Stromal cell of bone marrow (primary cell): Measurements from ENCODE around the gene SYNGR1.

ENCODE experiments used
- DNase-seq: peaks from one replicate; pipeline ENCODE4 v3.0.0-alpha.2; 2012; ENCODE audit warnings: low read depth

Gene SYNGR1

DNA sequence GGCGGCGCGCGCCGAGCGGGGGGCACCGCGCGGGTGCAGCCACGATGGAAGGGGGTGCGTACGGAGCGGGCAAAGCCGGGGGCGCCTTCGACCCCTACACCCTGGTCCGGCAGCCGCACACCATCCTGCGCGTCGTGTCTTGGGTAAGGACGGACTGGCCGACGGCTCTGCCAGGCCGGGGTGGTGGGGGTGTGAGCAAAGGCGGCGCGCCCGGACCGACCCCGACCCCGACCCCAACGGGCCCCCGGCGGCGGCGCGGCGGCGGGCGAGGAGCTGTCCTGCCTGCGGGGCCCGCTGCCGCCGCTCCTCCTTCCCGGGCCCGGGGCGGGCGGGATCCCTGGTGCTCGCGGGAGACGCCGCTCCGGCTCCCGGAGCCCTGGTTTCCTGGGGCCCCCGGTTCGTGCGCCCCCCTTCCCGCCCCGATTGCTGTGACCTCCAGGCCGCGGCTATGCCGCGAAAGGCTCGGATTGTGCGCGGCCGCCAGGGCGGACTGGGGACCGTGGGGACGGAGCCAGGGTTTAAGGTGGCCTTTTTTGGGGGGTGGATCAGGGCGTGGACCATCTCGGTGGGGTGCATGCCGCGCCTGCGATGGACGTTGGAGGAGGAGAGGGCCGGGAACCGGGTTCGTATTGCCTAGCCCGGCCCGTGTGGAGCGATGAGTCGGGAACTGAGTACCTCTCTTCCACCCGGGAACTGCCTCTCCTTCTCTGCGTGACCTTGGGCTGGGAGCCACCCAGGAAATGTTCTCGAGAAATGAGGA, at the start of gene SYNGR1:
Gene SYNGR1 (plus strand): TSS at position 25 of the 760 bp plus-strand sequence. CDS start 20 bp downstream, at position 45.
- no peak for DNase-seq

GRCh38 chr22:39300186-39300830, 49.5 kb upstream of the SYNGR1 start:
- no peak for DNase-seq

GRCh38 chr22:39301108-39301507, 48.7 kb upstream of the SYNGR1 start:
- DNase-seq, result no peak

DNA sequence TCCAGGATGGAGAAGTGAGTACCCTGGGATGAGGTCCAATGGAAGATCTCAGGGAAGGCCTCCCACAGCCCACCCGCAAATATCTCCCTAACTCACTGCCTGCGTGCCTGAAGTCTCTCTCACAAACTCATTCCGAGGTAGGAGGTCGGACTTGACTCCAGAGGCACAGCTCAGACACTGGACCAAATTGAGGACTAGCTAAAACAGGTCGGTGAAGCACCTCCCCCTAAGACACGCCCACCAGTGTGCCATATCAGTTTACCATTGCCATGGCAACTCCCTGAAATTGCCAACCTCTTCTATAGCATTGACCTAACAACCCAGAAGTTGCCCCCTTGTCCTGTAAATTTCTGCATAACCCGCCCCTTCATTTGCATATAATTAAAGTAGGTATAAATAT, 47.9 kb upstream of the SYNGR1 start:
- no peak for DNase-seq

DNA sequence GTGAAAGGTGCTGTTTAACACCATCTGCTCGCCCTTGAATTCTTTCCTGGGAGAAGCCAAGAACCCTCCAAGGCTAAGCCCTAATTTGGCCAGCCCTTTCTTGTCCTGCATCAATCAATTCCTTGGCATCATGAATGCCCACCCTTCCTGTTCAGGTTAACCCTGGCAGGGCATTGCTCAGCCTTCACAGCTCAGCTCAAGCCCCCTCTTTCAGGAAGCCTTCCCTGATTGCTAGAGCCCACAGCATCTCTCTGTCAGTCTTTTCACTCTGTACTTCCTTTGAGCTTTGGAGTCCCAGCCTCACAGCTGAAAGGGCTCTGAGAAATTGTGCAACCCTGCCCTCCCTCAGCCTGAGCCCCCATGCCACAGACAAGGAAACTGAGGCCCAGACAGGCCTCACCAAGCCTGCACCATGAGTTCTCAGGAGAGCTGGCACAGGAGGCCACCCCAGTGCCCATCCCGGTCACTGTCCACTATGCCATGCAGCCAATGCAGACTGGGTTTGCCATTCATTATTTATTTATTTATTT, 47.3 kb upstream of the SYNGR1 start:
- no peak for DNase-seq

GRCh38 chr22:39303358-39303757, 46.4 kb upstream of the SYNGR1 start:
- DNase-seq, result no peak

DNA sequence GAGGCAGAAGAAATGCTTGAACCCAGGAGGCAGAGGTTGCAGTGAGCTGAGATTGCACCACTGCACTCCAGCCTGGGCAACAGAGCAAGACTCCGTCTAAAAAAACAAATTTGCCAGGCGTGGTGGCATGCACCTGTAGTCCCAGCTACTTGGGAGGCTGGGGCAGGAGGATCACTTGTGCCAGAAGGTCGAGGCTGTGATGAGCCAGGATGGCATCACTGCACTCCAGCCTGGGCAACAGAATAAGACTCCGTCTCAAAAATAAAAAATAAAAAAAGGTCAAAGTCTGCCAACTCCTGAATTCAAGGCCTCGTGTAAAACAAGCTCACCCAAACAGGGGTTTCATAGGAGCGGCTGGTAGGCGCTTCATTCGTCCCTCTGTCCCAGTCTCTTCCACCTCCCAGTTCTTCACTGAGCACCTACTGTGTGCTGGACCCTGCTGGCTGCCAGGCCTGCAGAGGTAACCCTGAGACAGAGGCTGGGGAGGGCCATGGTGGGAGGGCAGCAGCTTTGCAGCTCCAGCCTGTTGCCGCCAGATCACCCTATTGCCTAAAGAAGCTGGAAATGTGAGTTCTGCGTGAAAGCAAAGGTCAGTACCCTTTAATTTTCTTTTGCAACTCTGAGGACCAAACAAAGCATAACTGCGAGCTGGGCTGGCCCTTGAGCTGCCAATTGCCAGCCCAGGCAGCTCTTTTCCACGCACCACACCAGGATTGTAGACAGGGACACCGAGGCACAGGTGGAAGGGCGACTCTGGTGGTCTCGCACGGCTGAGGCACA, 45.7 kb upstream of the SYNGR1 start:
- DNase-seq, result no peak

GRCh38 chr22:39306456-39307361, 43.1 kb upstream of the SYNGR1 start:
- no peak for DNase-seq

DNA sequence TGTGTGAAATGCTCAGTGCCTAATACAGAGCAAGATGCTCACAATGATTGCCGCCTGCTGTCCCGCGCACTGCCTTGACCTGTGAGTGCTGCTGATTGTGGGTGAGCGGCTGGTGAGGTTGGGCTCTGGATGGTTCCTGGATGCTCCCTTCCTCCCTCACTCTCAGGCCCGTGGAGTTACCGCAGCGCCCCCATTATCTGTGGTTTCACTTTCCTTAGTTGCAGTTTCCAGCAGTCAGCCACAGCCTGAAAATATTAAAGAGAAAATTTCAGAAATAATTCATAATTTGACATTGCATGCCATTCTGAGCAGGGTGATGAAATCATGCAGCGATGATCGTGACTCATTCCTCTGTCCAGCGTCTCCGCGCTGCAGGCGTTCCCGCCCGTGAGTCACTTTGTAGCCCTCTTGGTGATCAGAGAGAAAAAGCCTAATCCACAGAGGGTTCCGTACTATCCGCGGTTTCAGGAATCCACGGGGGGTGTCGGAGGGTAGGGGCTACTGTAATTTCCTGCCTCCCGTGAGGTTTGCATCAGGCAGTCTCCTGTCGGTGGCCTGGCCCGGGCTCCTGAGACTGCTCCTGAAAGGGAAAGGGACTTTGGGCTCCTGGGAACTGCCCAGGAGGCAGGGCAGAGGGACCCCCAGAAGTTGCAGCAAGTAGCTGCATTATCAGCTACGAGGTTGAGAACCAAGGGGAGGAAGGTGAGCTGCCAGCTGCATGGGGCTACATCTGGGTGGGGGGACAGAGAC, 41.0 kb upstream of the SYNGR1 start:
- DNase-seq, result peak; percentile 91

DNA sequence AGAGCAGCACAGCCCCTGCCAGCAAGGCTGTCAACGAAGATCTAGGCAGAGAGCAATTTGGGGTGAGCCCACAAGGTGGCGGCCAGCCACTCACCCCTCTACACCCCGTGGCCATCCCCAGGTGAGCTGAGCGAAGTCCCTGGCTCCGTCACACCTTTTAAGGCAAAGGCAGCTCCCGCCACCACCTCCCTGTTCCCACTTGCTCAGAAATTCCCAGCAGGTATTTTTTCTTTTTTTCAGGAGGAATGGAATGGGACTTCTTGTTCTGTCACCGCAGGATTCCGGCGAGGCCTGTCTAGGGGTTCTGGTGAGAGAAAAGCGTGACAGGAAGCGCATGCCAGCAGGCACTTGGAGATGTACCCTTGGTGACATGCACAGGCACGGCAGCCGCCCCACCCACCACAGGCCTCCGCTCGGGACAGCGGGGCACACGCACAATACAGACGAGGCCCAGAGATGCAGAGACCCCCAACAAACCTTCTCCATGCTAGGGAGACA, 40.4 kb upstream of the SYNGR1 start:
- no peak for DNase-seq

DNA sequence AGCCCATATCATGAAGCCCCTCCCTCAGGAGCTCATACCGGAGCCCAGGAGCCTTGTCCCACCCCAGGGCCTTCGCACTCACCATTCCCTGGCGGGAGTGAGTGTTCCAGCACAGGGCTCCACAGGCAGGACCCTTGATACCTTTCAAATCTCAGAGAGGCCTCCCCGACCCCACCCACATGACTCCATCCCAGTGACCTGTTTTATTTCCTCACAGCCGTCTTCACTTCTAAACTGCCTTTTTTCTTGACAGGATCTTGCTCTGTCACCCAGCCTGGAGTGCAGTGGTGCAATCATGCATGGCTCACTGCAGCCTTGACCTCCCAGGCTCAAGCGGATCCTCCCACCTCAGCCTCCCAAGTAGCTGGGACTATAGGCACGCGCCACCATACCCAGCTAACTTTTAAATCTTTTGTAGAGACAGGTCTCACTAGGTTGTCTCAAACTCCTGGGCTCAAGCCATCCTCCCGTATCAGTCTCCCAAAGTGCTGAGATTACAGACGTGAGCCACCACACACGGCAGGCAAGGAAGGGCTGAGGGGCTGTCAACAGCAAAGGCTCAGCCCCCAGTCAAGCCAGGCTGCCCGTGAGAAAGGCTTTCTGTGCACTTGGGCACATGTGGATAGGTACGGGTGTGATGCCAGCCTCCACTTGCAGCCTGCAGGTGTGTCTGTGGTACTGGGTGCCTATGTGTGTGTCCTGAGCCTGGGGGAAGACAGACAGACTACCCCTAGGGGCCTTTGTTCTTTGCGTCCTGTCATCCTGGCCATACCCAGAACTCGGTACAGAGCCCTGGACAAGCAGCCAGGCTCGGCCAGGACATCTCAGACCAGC, 39.7 kb upstream of the SYNGR1 start:
- DNase-seq, result no peak

DNA sequence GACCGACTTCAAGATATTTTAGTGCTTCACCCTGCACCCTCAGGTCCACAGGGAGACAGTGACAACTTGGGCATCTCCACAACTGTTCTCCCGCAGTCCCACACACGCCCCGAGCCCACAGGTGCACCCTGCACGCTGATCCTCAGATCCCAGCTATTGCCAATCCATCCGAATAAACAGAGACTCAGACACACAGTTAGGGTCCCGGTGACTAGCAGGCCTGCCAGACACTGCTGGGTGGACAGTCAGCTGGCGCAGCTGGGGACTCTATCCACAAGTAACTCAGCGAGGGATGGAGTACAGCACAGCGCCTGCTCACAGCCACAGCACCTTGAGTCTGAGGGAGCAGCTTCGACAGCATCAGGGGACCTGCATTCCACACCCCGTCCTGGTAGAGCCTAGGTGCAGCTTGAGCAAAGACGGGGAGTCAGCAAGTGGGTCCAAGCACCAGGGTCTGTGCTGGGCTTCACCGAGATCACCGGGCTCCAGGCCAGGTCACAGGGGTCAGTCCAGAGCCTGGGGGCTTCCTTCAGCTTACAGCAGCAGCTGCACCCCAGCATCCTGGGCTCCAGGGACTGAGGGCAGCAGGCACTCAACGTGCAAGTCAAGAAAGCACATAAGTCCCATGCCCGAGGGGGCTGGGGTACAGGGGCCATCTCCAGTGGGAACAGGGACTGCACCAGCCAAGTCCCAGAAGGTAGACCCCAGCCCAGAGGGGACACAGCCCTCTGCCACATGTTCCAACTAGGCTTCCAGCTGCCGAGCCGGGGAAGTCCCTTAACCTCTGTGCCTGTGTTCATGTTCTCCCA, 38.0 kb upstream of the SYNGR1 start:
- DNase-seq, result no peak

GRCh38 chr22:39312410-39312809, 37.4 kb upstream of the SYNGR1 start:
- DNase-seq, result no peak

DNA sequence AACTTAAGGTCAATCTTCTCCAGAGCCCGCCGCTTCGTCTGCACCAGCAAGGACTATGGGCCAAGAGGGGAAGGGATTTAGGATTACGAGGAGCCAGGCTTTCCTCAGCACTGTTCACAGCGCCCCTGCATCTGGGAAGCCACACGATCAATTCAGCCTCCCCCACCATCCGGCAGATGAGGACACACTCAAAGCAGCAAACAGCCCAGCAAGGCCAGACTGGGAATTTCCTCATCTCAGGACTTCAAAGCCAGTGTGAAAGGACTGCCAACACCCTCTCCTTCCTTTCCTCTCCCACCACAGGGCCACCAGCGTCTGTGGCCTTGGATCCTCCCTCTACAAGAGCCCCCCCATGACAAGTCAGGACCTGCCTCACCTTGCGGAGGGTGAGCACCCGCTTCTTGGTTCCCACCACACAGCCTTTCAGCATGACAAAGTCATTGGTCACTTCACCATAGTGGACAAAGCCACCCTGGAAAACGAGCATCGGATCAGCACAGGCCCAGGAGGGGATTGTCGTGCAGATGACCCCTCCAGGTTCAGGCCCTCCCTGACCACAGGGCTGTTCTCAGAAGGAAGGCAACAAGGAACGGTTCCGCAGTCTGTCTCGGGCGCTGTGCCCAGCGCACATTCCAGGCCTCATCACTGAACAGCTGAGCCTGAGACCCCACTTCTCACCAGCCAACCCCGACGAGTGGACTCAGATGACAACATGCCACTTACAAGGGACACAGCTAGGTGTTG, 36.4 kb upstream of the SYNGR1 start:
- DNase-seq, result no peak

- no peak for DNase-seq
These were observed 35.4 kb upstream of the SYNGR1 start for GRCh38 chr22:39314251-39314971.

- DNase-seq, result no peak
These were observed 34.4 kb upstream of the SYNGR1 start for GRCh38 chr22:39315389-39315788.

GRCh38 chr22:39316440-39317083, 33.2 kb upstream of the SYNGR1 start:
- DNase-seq, result peak; percentile 91
